GDM1 (cell line): ENCODE results near the gene IGFN1.
"Not testable (repeated sequence)": the region's sequence is repeated elsewhere in the genome, so short reads cannot be mapped to it uniquely, and the experiment has no call there.

ENCODE experiments used
- DNase-seq: peaks from one replicate; lab custom pipeline; 2025; lab: John Stamatoyannopoulos, UW

IGFN1 gene

GRCh38 chr1:201250326-201251011 lies 59.8 kb downstream of the IGFN1 start:
- DNase-seq, result no peak

- DNase-seq, result no peak
Observed at GRCh38 chr1:201251411-201251810, 60.8 kb downstream of the IGFN1 start.

GRCh38 chr1:201251851-201252430 lies 61.3 kb downstream of the IGFN1 start:
- DNase-seq, result no peak

- DNase-seq, result no peak
Observed at GRCh38 chr1:201252944-201253371, 62.3 kb downstream of the IGFN1 start.

GRCh38 chr1:201253411-201253810 lies 62.8 kb downstream of the IGFN1 start:
- DNase-seq, result no peak

GRCh38 chr1:201253906-201254624 lies 63.4 kb downstream of the IGFN1 start:
- no peak for DNase-seq

GRCh38 chr1:201254625-201255478 lies 64.2 kb downstream of the IGFN1 start:
- peak; percentile 25 for DNase-seq

GRCh38 chr1:201255479-201256362 lies 65.1 kb downstream of the IGFN1 start:
- no peak for DNase-seq

- not testable (repeated sequence) for DNase-seq
Observed at GRCh38 chr1:201258132-201258531, 67.5 kb downstream of the IGFN1 start.

GRCh38 chr1:201258763-201259230 lies 68.2 kb downstream of the IGFN1 start:
- no peak for DNase-seq

GRCh38 chr1:201259476-201260235 lies 69.0 kb downstream of the IGFN1 start:
- no peak for DNase-seq

GRCh38 chr1:201260236-201260590 lies 69.6 kb downstream of the IGFN1 start:
- no peak for DNase-seq

GRCh38 chr1:201260648-201261311 lies 70.2 kb downstream of the IGFN1 start:
- no peak for DNase-seq

- DNase-seq, result no peak
Observed at GRCh38 chr1:201261771-201262547, 71.3 kb downstream of the IGFN1 start.

- DNase-seq, result no peak
Observed at GRCh38 chr1:201262963-201263608, 72.5 kb downstream of the IGFN1 start.

GRCh38 chr1:201264072-201264471 lies 73.4 kb downstream of the IGFN1 start:
- DNase-seq, result no peak

- DNase-seq, result no peak
Observed at GRCh38 chr1:201264554-201264953, 73.9 kb downstream of the IGFN1 start.

- no peak for DNase-seq
Observed at GRCh38 chr1:201265756-201266155, 75.1 kb downstream of the IGFN1 start.

GRCh38 chr1:201266276-201266675 lies 75.7 kb downstream of the IGFN1 start:
- DNase-seq, result no peak
